Brain microvascular endothelial cell (primary cell): ENCODE measurements around the gene EIF4ENIF1.

Source experiments
- DNase-seq: peaks from one replicate; pipeline ENCODE4 v3.0.0-alpha.2; 2020
- H3K27ac ChIP-seq: fragments of 250-450 bp; sonication (Bioruptor Pico); 2 replicates; pipeline ENCODE4 v1.5.1; 2020; ENCODE audit warnings: mild to moderate bottlenecking, moderate library complexity
- H3K27me3 ChIP-seq: fragments of 250-450 bp; sonication (Bioruptor Pico); replicated peaks from 2 replicates; pipeline ENCODE4 v1.5.1; 2020; ENCODE audit warnings: mild to moderate bottlenecking
- H3K36me3 ChIP-seq: fragments of 250-450 bp; sonication (Bioruptor Pico); replicated peaks from 2 replicates; pipeline ENCODE4 v1.5.1; 2020; ENCODE audit warnings: mild to moderate bottlenecking
- H3K4me3 ChIP-seq: 2 replicates; pipeline ENCODE4 v1.5.1; 2011; ENCODE audit warnings: low read depth, mild to moderate bottlenecking, control low read depth, low read length, moderate library complexity
- in situ Hi-C: cut with HindIII; loops from 2 replicates; pipeline ENCODE4 v1.10.0; 2017; ENCODE audit warnings: low sequenced_read_pairs, low pct_ligation_motif_present
- TF ChIP-seq, protein P1 (sequence below): IDR thresholded peaks from 2 replicates; pipeline ENCODE4 v1.5.1; 2011; ENCODE audit warnings: low read depth, mild to moderate bottlenecking, moderate library complexity, low read length, control low read depth, inconsistent platforms; ENCODE audit errors: missing control alignments

EIF4ENIF1 gene

DNA sequence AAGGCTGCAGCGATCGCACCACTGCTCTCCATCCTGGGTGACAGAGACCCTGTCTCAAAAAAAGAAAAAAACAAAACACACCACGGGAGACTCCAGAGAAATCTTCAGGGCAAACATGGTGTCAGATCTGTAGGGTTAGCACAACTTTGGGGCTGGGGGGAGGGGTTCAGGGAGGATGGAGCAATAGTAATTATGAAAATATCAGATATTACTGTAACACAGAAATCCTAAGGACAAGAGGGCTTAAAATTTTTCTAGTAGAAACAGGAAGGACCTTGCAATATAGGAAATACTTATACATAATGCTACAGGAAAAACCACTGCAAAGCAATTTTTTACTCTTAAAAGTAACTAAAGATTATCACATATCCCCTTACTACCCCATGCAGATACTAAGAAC, 13.8 kb downstream of the EIF4ENIF1 start:
- no peak overlapping the region for H3K27ac ChIP-seq
- TF ChIP-seq, protein P1, sequence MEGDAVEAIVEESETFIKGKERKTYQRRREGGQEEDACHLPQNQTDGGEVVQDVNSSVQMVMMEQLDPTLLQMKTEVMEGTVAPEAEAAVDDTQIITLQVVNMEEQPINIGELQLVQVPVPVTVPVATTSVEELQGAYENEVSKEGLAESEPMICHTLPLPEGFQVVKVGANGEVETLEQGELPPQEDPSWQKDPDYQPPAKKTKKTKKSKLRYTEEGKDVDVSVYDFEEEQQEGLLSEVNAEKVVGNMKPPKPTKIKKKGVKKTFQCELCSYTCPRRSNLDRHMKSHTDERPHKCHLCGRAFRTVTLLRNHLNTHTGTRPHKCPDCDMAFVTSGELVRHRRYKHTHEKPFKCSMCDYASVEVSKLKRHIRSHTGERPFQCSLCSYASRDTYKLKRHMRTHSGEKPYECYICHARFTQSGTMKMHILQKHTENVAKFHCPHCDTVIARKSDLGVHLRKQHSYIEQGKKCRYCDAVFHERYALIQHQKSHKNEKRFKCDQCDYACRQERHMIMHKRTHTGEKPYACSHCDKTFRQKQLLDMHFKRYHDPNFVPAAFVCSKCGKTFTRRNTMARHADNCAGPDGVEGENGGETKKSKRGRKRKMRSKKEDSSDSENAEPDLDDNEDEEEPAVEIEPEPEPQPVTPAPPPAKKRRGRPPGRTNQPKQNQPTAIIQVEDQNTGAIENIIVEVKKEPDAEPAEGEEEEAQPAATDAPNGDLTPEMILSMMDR: no peak

DNA sequence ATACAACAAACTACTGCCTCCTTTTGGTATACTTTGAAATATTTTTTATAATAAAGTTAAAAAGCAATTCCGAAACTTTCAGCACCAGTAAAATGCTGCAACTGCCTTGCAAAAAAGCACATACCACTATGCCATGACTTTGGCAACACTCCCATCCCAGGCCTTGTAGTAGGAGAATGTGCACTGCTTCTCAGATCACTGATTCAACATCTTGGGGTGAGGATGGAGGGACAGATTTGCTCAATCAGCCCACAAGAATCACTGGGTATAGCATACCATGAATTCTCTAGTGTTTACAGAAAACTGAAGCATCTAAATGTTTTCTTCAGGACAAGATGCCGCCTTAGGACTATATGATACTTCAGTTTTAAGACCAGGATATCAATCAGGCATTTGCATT, 14.9 kb downstream of the EIF4ENIF1 start:
- in situ Hi-C loops: no loop called here
- Histone ChIP-seq H3K27ac (no peak overlapping the region), H3K36me3 (peaks cover 9% of the 10 kb centered on the region), H3K4me3 (no peak overlapping the region), H3K27me3 (no peaks in the 10 kb centered on the region)
- TF ChIP-seq, protein P1: no peak
- DNase-seq: peak; percentile 68

More for the DNA sequence above, 13.8 kb downstream of the EIF4ENIF1 start:
- Histone ChIP-seq H3K27me3 (no peaks in the 10 kb centered on the region), H3K36me3 (peaks cover 20% of the 10 kb centered on the region), H3K4me3 (no peak overlapping the region)
- DNase-seq: no peak
- in situ Hi-C loops: no loop called here

DNA sequence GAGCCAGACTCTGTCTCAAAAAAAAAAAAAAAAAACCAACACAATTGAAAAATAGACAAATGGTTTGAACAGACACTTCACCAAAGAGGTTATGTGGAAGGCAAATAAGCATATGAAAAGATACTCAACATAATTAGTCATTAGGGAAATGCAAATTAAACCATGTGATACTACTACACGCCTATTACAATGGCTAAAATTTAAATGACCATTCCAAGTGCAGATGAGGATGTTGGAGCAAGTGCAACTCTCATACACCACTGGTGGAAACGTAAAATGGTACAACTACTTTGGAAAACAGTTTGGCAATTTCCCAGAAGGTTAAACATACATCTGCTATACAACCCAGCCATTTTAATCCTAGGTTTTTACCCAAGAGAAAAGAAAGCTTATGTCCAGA, 24.3 kb downstream of the EIF4ENIF1 start:
- Histone ChIP-seq H3K27ac (no peak overlapping the region), H3K36me3 (peaks cover 29% of the 10 kb centered on the region), H3K4me3 (no peak overlapping the region), H3K27me3 (no peaks in the 10 kb centered on the region)
- TF ChIP-seq, protein P1: no peak
- in situ Hi-C loops: no loop called here
- DNase-seq: no peak

DNA sequence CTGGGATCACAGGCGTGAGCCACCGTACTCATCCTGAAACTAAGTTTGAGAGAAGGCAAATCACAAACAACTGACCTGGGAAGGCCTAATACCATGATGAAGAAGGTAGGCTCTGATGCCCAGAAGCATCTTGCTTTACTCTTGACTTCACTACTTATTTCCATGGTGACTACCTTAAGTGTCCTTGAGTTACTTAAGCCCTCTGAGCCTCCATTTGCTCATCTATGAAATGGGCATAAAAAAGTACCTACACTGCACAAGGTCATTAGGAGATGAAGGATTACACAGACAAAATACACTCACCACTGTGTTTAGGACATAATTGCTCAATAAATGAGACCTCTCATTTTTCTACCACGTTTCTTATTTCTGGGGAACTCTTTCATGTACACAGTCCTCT, 27.9 kb downstream of the EIF4ENIF1 start:
- in situ Hi-C loops: no loop called here
- H3K27me3 ChIP-seq: no peaks in the 10 kb centered on the region
- H3K27ac ChIP-seq: no peak overlapping the region
- H3K36me3 ChIP-seq: peaks cover 48% of the 10 kb centered on the region
- TF ChIP-seq, protein P1: no peak
- no peak overlapping the region for H3K4me3 ChIP-seq
- no peak for DNase-seq

DNA sequence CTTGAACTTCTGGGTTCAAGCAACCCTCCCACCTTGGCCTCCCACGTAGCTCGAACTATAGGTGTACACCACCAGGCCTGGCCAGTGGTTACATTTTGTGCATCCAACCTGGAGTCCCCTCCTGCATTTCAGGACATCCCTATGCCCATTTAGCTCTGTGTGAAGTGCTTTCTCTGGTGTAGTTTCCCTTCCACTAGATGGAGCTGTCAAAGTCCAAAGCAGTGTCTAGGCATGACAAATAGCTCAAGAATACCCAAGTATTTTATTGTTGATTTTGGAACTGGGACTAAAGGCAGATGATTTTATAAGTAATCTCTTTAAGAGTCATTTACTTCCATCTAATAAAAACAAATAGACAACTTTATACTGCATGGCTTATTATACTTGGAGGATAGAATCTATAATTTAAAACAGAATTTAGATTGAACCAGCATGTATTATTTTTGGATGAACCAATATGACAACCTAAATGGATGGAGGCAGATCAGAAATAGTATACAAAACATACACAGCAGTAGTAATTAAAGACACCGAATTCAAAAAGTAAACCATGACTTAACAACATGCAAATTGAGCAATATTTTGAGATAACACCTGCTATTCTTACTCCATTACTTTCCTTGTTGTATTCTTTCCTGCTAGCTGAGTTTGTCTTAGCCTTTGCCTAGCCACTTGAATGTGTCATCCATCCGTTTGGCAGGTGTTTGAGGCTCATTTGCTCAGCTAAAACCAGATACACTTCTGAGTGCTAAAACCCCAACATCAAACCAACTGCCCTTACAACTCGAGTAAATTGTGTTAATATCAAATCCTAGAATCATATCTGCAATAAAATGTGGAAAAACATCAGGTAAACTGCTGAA, 37.7 kb downstream of the EIF4ENIF1 start:
- in situ Hi-C loops: no loop called here
- Histone ChIP-seq H3K36me3 (peaks cover 47% of the 10 kb centered on the region), H3K27me3 (no peaks in the 10 kb centered on the region), H3K4me3 (no peak overlapping the region), H3K27ac (no peak overlapping the region)
- TF ChIP-seq, protein P1: peak; percentile 81
- DNase-seq: peak; percentile 62

DNA sequence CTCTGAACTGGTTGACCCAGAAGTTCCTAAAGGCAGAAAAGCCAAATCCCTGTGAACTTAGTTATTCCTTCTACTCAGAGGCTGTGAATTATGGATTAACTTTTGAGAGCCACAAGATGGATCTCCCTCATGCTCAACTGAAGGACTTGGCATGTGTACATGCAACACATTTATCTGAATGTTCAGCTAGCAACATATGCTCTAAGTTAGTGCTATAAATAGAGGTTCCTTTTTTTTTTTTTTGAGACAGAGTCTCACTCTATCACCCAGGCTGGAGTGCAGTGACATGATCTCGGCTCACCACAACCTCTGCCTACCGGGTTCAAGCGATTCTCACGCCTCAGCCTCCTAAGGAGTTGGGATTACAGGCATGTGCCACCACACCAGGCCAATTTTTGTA, 40.1 kb downstream of the EIF4ENIF1 start:
- TF ChIP-seq, protein P1: no peak
- DNase-seq: no peak
- Histone ChIP-seq H3K27ac (no peak overlapping the region), H3K4me3 (no peak overlapping the region), H3K27me3 (no peaks in the 10 kb centered on the region), H3K36me3 (peaks cover 46% of the 10 kb centered on the region)
- in situ Hi-C loops: no loop called here
